SKM-1 treated with dmso at 0.1 percent for 144 hours (cell line): ENCODE results near the gene CCDC160.

Source experiments
- DNase-seq: peaks from one replicate; lab custom pipeline; 2025; ENCODE audit not compliant: unreplicated experiment; lab: John Stamatoyannopoulos, UW

The CCDC160 gene

GRCh38 chrX:134294548-134294947 is 57.6 kb downstream of the CCDC160 start:
- no peak for DNase-seq
